Kidney capillary endothelial cell (primary cell): ENCODE results near the gene HID1.
"Not testable (repeated sequence)": the region's sequence is repeated elsewhere in the genome, so short reads cannot be mapped to it uniquely, and the experiment has no call there.

Source experiments
- DNase-seq: peaks from one replicate; pipeline ENCODE4 v3.0.0-alpha.2; 2018; ENCODE audit warnings: low spot score

HID1 gene

DNA sequence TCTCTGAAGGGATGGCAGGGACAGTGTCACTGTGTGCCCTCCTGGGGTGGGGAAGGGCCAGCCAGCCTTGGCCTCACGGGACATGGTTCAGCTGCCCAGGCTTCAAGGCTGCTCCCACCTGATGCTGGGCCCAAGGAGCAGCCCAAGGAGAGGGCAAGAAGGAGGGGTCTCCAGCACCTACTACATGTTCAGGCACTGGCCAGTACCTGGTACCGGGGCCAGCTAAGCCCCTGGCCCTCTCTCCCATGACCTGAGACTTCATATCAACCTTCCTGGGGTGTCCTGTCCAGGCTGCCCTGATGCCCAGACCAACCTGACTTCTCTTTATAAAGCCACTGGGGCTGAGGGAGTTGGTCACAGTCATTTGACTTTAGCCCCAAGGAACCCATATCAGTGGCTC is 50.8 kb downstream of the HID1 start:
- DNase-seq = no peak

DNA sequence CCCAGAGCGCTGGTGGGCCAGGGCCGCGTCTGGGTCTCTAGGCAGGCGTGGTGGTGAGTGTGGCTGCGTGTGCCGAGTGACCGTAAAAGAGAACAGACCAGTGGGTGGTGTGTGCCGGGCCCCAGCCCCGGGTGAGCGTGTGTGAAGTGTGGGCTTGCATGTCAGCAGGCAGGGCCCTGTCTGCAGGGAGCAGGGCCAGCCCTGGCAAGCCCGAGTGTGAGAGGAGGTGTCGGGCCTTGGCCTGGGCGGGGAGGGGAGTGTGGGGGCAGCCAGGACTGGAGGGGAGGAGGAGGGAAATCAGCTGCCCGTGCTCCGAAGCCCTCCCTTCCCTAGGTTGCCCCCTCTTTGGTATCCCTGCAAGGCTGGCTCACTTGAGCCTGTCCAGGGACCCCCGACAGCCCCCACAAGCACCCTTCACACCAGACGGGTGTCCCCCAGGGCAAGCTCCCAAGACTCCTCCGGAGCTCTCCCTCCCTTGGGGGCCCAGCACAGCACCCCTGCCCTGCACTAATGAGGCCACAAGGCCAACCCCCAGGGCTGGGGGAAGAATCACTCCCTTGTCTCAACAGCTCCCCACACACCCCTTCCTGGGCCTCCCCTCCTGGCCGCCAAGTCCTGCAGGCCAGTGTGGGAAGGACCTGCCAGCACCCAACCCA is 51.4 kb downstream of the HID1 start:
- DNase-seq = no peak

DNA sequence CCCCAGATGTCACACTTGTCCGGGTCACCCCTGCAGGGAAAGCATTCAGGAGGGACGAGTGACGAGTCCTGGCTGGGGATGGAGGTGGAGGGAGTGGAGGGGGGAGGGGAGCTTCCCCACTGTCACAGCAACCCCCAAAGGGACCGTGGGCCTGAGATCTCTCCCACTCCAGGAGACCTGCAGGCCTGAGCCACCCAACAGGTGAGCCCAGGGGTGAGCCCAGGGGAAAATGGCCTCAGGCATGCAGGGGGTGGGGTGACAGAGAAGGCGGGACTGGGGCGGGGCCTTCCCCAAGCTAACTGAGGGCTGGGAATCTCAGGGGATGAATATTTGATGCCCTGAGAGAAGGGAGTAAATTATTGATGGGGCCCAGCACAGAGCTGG is 51.9 kb downstream of the HID1 start:
- no peak for DNase-seq

DNA sequence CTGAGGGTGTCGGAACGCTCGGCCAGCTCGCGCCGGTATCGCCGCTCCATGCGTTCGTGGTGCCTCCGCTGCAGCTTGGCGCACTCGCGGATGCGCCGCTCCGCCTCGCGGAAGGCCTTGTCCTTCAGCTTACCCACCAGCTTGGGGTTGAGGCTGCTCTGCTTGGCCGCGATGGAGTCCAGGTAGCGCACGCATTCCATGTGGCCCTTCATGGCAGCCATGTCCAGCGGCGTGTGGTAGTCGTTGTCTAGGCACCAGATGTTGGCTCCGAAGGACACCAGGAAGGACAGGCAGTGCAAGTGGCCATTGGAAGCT is 52.3 kb downstream of the HID1 start:
- DNase-seq = no peak

DNA sequence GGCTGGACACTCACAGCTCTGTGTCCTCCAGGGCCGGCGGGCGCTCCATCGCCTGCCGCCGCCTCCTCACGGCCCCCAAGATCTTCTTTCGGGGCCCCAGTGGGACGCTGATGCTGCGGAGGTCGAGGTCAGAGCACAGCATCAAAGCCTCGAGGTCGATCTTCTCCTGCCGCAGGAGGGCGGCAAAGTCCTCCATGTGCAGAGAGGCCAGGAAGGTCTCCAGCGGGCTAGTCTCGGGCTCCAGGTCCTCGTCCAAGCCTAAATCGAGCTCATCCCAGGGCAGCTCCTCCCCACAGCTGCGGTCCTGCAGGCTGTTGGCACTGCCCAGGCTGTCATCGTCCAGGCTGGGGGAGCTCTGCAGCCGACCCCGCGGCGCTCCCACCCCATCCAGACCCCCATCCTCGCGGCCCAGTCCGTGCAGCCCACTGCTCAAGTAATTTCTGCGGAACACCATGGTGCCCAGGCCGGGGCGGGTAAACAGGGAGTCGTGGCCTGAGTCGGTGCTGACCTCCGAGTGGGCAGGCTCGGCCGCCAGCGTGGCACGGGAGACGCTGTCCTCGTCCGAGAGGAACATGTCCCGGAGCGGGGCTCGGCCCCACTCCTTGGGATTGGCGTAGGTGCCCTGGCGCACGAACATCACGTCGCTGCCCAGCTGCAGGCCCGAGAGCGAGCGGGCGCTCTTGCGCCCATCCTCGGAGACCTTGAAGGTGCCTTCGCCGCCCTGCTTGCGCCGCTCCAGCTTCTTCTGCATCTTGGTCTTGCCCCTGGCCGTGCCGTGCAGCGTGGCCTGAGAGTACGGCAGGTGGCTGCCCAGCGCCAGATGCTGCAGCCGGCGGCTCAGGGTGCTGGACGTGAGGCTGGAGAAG is 52.9 kb downstream of the HID1 start:
- no peak for DNase-seq

- DNase-seq = no peak
These were observed 53.7 kb downstream of the HID1 start for GRCh38 chr17:74918906-74919305.

DNA sequence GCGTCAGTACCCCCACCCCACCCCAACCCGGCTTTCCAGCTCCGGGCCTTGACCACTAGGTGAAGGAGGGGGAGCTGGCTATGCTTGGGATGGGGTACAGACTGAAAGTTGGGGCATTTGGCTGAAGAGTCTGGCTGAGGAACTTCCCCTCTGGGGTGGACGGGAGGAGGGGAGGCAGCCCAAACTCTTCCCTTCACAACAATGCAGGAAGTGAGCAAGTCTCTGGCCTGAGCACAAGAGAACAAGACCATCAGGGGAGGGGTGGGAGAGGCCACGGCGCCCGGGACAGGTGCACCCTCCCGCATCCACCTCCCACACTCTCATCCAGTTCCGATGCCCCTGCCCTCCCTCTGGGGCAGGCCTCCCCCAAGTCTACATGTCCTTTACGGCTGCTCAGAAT is 55.1 kb downstream of the HID1 start:
- no peak for DNase-seq

DNA sequence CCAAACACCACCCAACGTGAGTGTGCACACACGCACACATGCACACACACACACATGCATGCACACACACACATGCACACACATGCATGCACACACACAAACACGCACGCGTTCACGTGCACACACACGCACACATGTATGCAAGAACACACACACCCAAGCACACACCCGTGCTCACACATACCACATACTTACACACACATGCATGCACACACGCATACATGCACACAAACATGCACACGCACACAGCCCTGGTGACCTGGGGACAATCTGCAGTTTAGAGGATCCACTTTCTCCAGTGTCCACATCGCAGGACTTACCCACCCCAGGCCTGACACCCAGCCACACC is 55.7 kb downstream of the HID1 start:
- DNase-seq = no peak

DNA sequence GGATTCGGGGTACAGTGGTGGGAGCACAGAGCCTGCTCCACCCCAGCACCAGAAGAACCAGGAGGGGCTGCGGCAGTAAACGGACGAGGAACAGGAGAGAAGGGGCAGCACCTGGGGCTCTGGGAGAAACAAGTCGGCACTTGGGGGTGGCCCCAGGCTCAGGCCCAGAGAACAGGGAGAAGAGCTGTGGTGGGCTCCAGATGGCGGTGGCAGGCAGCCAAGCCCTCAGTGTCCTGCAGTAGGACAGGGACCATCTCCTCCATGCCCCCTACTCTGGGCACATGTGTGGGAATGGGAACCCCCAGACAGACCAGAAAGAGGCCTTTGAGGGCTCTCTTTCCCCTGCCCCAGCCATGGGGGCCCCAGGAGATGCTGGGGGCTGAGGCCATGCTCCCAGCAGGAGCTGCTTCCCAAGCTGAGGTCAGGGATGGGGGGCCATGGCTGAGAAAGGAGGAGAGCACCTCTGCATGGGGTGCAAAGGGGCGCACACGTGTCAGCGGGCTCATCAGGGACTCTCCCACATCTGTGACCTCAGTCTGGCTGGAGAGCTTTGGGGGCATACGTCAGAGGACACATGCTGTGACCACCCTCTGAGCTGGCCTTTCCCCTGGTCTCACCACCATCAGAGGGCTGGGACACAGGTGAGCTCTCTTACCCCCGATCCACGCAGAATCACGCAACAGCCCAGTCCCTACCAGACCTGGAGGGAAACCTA is 56.3 kb downstream of the HID1 start:
- no peak for DNase-seq

GRCh38 chr17:74911423-74911822 is 61.1 kb downstream of the HID1 start:
- not testable (repeated sequence) for DNase-seq

DNA sequence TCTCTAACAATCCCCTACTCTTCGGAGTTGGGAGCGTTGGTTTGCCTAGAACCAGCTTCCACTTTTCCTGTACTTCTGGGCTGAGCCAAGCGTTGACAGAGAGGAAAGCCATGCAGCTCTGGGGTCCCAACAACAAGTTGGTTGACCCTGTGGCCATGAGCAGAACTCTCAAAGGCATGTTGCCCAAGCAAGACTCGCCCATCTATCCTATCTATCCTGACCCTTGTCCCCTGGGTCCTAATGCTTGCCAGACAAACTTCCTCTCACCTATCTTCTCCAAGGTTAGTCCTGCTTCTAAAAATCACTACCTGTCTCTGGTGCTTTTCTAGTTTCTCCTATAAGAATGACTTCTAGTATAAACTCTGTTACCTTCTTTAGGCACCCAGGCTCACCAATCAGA is 63.5 kb downstream of the HID1 start:
- not testable (repeated sequence) for DNase-seq

- no peak for DNase-seq
These were observed 65.5 kb downstream of the HID1 start for GRCh38 chr17:74907012-74907411.

DNA sequence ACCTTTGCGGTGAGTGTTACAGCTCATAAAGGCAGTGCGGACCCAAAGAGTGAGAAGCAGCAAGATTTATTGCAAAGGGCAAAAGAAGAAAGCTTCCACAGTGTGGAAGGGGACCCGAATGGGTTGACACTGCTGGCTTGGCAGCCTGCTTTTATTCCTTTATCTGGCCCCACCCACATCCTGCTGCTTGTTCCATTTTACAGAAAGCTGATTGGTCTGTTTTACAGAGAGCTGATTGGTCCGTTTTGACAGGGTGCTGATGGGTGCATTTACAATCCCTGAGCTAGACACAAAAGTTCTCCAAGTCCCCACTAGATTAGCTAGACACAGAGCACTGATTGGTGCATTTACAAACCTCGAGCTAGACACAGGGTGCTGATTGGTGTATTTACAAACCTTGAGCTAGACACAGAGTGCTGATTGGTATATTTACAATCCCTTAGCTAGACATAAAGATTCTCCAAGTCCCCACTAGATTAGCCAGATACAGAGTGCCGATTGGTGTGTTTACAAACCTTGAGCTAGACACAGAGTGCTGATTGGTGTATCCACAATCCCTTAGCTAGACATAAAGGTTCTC is 66.3 kb downstream of the HID1 start:
- not testable (repeated sequence) for DNase-seq

DNA sequence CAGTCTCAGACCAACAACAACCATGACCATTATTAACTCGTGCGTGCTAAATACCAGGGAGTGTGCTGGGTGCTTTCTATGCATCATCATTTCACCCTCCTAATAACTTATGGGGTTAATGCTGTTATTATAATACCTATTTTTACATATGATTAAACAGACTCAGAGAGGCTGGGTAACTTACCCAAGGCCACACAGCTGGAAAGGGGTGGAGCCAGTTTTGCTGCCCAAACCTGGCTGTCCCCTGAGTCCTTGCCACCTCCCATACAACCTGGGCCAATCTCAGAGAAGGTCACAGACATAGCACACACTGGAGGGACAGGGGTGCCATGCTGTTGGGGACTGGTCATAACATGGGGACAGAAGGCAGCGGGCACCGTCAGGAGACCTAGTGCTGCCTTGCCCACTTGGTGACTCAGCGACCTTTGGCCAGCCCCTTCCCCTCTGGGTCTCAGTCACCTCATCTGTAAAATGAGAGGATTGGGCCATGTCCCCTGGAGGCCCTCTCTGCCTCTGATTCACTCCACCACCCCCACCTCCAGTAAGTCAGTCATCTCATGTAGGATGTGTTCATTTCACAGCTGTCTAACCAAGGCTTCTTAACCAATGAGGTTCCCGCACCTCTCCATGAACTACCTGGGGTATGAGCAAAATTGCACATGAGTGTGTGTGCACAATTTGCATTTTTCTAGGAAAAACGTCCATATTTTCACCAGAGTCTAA is 67.7 kb downstream of the HID1 start:
- DNase-seq = no peak

DNA sequence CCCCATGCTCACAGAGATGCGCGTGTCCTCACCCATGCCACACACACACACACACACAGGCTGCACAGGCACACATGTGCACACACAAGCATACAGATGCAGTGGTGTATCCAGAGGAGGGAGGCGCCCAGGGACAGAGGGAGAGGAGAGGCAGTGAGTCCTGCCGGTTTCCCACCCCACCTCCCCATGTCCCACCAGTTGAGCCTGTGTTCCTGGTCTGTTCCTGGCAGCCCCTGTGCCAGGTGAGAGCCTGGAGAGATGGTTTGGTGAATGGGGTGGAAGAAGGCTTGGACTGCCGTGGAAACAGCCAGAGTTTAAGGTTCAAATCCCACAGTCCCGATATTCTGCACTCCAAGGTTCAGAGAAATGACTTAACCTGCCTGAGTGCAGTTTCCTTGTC is 68.9 kb downstream of the HID1 start:
- DNase-seq = no peak

DNA sequence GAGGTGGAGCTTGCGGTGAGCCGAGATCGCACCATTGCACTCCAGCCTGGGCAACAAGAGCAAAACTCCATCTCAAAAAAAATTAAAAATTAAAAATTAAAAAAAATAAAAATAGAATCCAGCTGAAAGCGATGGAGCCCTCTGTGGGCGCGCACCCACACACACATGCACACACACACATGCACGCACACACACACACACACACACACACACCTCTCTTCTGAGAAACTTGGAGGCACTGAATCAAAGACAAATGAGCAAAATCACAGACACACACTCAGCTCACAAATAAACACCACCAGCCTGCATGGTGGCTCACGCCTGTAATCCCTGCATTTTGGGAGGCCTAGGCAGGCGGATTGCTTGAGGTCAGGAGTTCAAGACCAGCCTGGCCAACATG is 69.5 kb downstream of the HID1 start:
- DNase-seq = no peak

- DNase-seq = no peak
These were observed 71.0 kb downstream of the HID1 start for GRCh38 chr17:74901353-74902135.
